DND-41 (cell line): ENCODE results near the gene GFOD1.
"Not testable (repeated sequence)": the region's sequence is repeated elsewhere in the genome, so short reads cannot be mapped to it uniquely, and the experiment has no call there.

Experiments
- CTCF ChIP-seq: IDR thresholded peaks from 2 replicates; pipeline ENCODE4 v1.5.1; 2012; ENCODE audit warnings: borderline replicate concordance, low read length, moderate library complexity, mild to moderate bottlenecking; ENCODE audit not compliant: poor library complexity, severe bottlenecking; ENCODE audit errors: extremely low read depth
- EZH2 ChIP-seq: IDR thresholded peaks from 3 replicates; pipeline ENCODE4 v1.6.1; 2012; ENCODE audit warnings: borderline replicate concordance, low read depth, mild to moderate bottlenecking, moderate library complexity, low read length, inconsistent platforms; ENCODE audit not compliant: severe bottlenecking

GRCh38 chr6:13443978-13444377 is 43.4 kb downstream of the GFOD1 start:
- TF ChIP-seq CTCF, EZH2: not testable (repeated sequence)
